ENCODE measurements around the gene PRELID1. TPM values are rescaled to one million over a fixed set of nuclear protein-coding genes. Genes with fewer than 3 reads are reported as not detected.

Gene PRELID1
- polyA plus RNA-seq, 2 of the 4 experiments (the other 2 are of a cell fraction): 218 to 250 TPM

- no peak for ATAC-seq
- no peaks in the 10 kb centered on the region for H3K4me1 ChIP-seq
- ChIA-PET CTCF (interaction anchor here (1.4 kb wide), 1 partner anchor 18 kb away, joined by 5 read pairs; no protein-coding TSS in a partner anchor), POLR2A (no interaction called here)
- no peak overlapping the region for H3K4me2 ChIP-seq
- TF ChIP-seq BHLHE40 (IDR thresholded peaks at IDR 0.05; ENCODE audit: low read depth, low read length) (no peak), MAFK (IDR thresholded peaks at IDR 0.05; ENCODE audit: partially characterized antibody) (peak; percentile 70)
- DNase-seq (ENCODE audit: low read depth in 1 of 2, low spot score in 1 of 2): no peak
- FAIRE-seq: no peak
- H3K4me3 ChIP-seq: no peak overlapping the region
- no peaks in the 10 kb centered on the region for H3K9me3 ChIP-seq
- 90% methylated on average over 7 of the region's 7 CpGs for WGBS (ENCODE audit: missing lambda C conversion rate)
- no peak overlapping the region for H3K27ac ChIP-seq
Observed at GRCh38 chr5:177291735-177292134, 11.9 kb upstream of the PRELID1 start.

- ChIA-PET CTCF (interaction anchor here (0.5 to 2.6 kb wide), 7 partner anchors 15 to 353 kb away, joined by 3 to 12 read pairs (median 4); no protein-coding TSS in a partner anchor), POLR2A (no interaction called here)
- 95% methylated on average over 10 of the region's 12 CpGs for WGBS (ENCODE audit: missing lambda C conversion rate)
- DNase-seq (ENCODE audit: low read depth in 1 of 2, low spot score in 1 of 2): no peak
- H3K9me3 ChIP-seq: no peaks in the 10 kb centered on the region
- no peak overlapping the region for H3K4me3 ChIP-seq
- H3K27ac ChIP-seq: no peak overlapping the region
- H3K4me2 ChIP-seq: no peak overlapping the region
- no peak for ATAC-seq
- H3K4me1 ChIP-seq: no peaks in the 10 kb centered on the region
- TF ChIP-seq SREBF2 (IDR thresholded peaks at IDR 0.05) (no peak), MYC (IDR thresholded peaks at IDR 0.05; ENCODE audit: borderline replicate concordance, low read length) (no peak), ZNF302 (CRISPR knock-in tag; IDR thresholded peaks at IDR 0.05) (no peak), HMGXB4 (CRISPR knock-in tag; IDR thresholded peaks at IDR 0.05; ENCODE audit: borderline replicate concordance) (no peak), HOXB13 (CRISPR knock-in tag; IDR thresholded peaks at IDR 0.05; ENCODE audit: low read depth) (no peak), EHMT2 (IDR thresholded peaks at IDR 0.05; ENCODE audit: low read depth) (no peak), SMC3 (IDR thresholded peaks at IDR 0.05) (no peak), HEYL (CRISPR knock-in tag; IDR thresholded peaks at IDR 0.05) (no peak), RNF2 (IDR thresholded peaks at IDR 0.05; ENCODE audit: borderline replicate concordance, low read depth) (no peak), FOXS1 (CRISPR knock-in tag; IDR thresholded peaks at IDR 0.05) (no peak), CBX2 (IDR thresholded peaks at IDR 0.05; ENCODE audit: borderline replicate concordance, low read depth) (no peak), EHF (CRISPR knock-in tag; IDR thresholded peaks at IDR 0.05) (no peak), EP300 (IDR thresholded peaks at IDR 0.05) (no peak)
- TF ChIP-seq, protein P1, sequence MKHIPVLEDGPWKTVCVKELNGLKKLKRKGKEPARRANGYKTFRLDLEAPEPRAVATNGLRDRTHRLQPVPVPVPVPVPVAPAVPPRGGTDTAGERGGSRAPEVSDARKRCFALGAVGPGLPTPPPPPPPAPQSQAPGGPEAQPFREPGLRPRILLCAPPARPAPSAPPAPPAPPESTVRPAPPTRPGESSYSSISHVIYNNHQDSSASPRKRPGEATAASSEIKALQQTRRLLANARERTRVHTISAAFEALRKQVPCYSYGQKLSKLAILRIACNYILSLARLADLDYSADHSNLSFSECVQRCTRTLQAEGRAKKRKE (CRISPR knock-in tag; IDR thresholded peaks at IDR 0.05; ENCODE audit: low read depth): no peak
- TF ChIP-seq, protein P2, sequence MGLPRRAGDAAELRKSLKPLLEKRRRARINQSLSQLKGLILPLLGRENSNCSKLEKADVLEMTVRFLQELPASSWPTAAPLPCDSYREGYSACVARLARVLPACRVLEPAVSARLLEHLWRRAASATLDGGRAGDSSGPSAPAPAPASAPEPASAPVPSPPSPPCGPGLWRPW (IDR thresholded peaks at IDR 0.05): no peak
- no peak for FAIRE-seq
Observed at GRCh38 chr5:177293819-177294581, 9.6 kb upstream of the PRELID1 start.

DNA sequence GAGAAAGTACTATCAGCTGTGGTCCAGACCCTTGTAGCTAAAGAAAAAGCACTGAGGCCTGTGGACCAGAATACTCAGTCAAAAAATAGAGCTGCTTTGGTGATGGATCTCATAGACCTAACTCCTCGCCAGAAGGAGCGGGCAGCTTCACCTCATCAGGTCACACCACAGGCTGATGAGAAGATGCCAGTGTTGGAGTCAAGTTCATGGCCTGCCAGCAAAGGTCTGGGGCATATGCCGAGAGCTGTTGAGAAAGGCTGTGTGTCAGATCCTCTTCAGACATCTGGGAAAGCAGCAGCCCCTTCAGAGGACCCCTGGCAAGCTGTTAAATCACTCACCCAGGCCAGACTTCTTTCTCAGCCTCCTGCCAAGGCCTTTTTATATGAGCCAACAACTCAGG lies 9.0 kb upstream of the PRELID1 start:
- no peak for FAIRE-seq
- 91% methylated on average over 3 of the region's 3 CpGs for WGBS (ENCODE audit: missing lambda C conversion rate)
- ChIA-PET POLR2A (no interaction called here), CTCF (interaction anchor here (0.5 to 2.6 kb wide), 6 partner anchors 15 to 353 kb away, joined by 3 to 12 read pairs (median 4); no protein-coding TSS in a partner anchor)
- no peak for ATAC-seq
- TF ChIP-seq NPAS2 (CRISPR knock-in tag; IDR thresholded peaks at IDR 0.05; ENCODE audit: borderline replicate concordance) (no peak), POLR2A (IDR thresholded peaks at IDR 0.05; ENCODE audit: low read length) (no peak), SREBF2 (IDR thresholded peaks at IDR 0.05) (no peak), MAFK (IDR thresholded peaks at IDR 0.05; ENCODE audit: partially characterized antibody) (no peak), MAX (IDR thresholded peaks at IDR 0.05) (no peak)
- no peak for DNase-seq (ENCODE audit: low read depth in 1 of 2, low spot score in 1 of 2)
- no peaks in the 10 kb centered on the region; the same call in 2 of the 3 replicates for H3K4me1 ChIP-seq
- no peaks in the 10 kb centered on the region for H3K9me3 ChIP-seq
- H3K4me3 ChIP-seq: no peak overlapping the region
- no peak overlapping the region for H3K27ac ChIP-seq
- no peak overlapping the region for H3K4me2 ChIP-seq

Measured in A549 (cell line).